Activated naive CD4-positive, alpha-beta T cell treated with anti-CD3 and anti-CD28 coated beads, Interleukin-2, amount 10 ng/mL, durations not matched to agents 7 days and 5 days (primary cell): ENCODE data around the gene CHTF18.

Source experiments
- CTCF ChIA-PET: fragments of 350-600 bp; sonication (Branson Sonifier 250); formaldehyde crosslinking; loops from one replicate; lab custom pipeline; 2021; ENCODE audit warnings: antibody characterized with exemption; lab: Charles Lee
- DNase-seq: peaks from one replicate; pipeline ENCODE4 v3.0.0-alpha.2; 2020
- H3K27ac Mint-ChIP-seq: one replicate; pipeline ENCODE4 v1.8.0; 2021; ENCODE audit warnings: mild to moderate bottlenecking, moderate library complexity, mixed read lengths
- H3K27me3 Mint-ChIP-seq: one replicate; pipeline ENCODE4 v1.8.0; 2021; ENCODE audit warnings: mild to moderate bottlenecking, mixed read lengths
- H3K36me3 Mint-ChIP-seq: one replicate; pipeline ENCODE4 v1.8.0; 2021; ENCODE audit warnings: mixed read lengths
- H3K4me1 Mint-ChIP-seq: one replicate; pipeline ENCODE4 v1.8.0; 2021; ENCODE audit warnings: mixed read lengths
- H3K4me3 Mint-ChIP-seq: one replicate; pipeline ENCODE4 v1.8.0; 2021; ENCODE audit warnings: mild to moderate bottlenecking, moderate library complexity, mixed read lengths
- H3K9me3 Mint-ChIP-seq: one replicate; pipeline ENCODE4 v1.8.0; 2021; ENCODE audit warnings: mixed read lengths

CHTF18 gene

GRCh38 chr16:839643-840408 lies 51.4 kb downstream of the CHTF18 start:
- CTCF ChIA-PET, result no interaction called here
- Mint-ChIP-seq H3K4me1 (no peaks in the 10 kb centered on the region), H3K36me3 (no peaks in the 10 kb centered on the region), H3K27me3 (no peaks in the 10 kb centered on the region), H3K27ac (no peak overlapping the region), H3K4me3 (no peak overlapping the region), H3K9me3 (peaks cover 20% of the 10 kb centered on the region)
- no peak for DNase-seq

- Mint-ChIP-seq H3K4me3 (no peak overlapping the region), H3K27ac (no peak overlapping the region), H3K9me3 (peaks cover 16% of the 10 kb centered on the region), H3K36me3 (no peaks in the 10 kb centered on the region), H3K27me3 (no peaks in the 10 kb centered on the region), H3K4me1 (no peaks in the 10 kb centered on the region)
- CTCF ChIA-PET, result no interaction called here
- DNase-seq, result no peak
Observed at GRCh38 chr16:840561-841454, 52.4 kb downstream of the CHTF18 start.

DNA sequence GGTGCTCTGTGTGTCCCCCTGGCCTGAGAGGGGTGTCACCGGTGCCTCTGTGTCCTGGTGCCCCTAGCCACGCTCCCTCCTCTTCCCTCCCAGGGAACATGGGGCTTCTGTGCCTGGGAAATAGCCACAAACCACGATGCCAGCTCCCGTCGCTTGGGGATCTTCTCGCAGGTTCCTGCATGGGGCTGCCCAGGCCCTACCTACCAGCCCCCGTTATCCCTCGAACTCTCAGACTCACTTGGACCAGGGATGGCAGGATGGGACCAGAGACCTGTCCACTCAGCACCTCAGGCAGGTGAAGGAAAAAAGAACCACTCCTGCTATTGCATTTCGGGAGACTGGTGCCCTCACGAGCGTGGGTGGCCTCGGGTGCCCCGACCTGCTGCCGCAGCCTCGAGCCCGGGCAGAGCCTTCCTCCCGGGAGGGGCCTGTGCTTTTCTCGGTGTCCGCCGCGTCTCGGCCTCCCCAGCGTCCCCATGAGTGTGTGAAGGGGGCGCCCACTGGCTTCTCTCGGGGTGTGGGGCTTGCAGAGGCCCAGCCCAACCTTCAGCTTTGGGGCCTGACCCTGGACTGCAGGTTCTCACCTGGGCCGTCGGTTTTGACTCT lies 53.1 kb downstream of the CHTF18 start:
- H3K9me3 Mint-ChIP-seq, result peaks cover 13% of the 10 kb centered on the region
- H3K27ac Mint-ChIP-seq, result no peak overlapping the region
- no peak for DNase-seq
- H3K4me3 Mint-ChIP-seq, result no peak overlapping the region
- CTCF ChIA-PET, result no interaction called here
- no peaks in the 10 kb centered on the region for H3K4me1 Mint-ChIP-seq
- H3K27me3 Mint-ChIP-seq, result no peaks in the 10 kb centered on the region
- H3K36me3 Mint-ChIP-seq, result no peaks in the 10 kb centered on the region

DNA sequence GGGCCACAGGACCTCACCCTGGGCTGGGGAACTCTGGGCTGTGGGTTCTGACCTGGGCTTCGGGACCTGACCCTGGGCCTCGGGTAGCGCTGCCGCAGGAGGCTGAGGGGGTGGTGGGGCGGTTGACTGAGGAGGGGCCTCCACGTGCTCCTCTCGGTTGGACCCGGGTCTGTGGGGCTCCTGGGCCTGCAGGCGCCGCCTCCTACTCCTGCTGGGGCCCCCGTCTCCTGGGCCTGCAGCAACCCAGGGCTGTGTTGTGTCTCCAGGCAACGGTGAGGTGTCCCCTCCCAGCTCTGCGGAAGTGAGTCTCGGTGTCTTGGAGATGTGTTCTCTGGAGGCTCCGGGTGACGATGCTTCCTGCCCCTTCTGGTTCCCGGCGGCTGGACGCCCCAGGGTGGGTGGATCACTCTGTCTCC lies 53.6 kb downstream of the CHTF18 start:
- Mint-ChIP-seq H3K27ac (no peak overlapping the region), H3K4me3 (no peak overlapping the region)

DNA sequence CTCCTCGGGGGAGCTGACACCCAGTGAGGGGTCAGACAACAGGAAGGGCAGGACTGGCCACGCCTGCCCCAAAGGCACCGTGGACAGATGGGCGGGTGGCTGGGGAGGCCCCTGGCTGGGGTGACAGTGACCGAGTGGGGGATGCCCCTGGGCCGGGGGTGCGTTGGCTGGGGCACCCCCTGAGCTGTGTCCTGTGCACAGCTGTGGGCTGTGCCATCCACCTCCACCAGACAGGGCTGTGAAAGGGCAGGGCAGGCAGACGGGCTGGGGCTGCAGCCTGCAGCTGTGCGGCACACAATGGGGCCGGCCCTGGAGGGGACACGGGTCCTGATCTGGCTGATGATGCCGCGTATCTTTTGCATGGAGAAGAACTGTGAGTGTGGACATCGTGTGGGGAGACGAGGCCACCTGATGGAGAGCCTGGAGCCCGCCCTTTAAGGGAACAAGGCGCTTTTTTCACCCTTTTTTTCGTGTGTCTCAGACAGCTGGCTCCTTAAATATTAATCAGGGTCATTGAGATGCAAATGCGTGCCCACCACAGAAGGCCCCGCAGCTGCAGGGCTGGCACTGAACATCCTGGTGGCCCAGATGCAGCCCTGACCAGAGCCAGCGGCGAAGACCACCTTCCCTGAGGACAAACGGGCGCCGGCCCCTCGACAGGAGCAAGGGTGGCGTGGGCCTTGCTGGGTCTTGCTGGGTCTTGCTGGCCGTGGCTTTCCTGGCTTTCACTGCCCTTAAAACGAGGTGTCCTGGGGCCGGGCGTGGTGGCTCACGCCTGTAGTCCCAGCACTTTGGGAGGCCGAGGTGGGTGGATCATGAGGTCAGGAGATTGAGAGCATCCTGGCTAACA lies 54.5 kb downstream of the CHTF18 start:
- CTCF ChIA-PET, result no interaction called here
- Mint-ChIP-seq H3K36me3 (no peaks in the 10 kb centered on the region), H3K4me3 (no peak overlapping the region), H3K9me3 (peaks cover 12% of the 10 kb centered on the region), H3K4me1 (no peaks in the 10 kb centered on the region), H3K27me3 (no peaks in the 10 kb centered on the region), H3K27ac (no peak overlapping the region)
- no peak for DNase-seq

More for the DNA sequence above, 53.6 kb downstream of the CHTF18 start:
- H3K36me3 Mint-ChIP-seq, result no peaks in the 10 kb centered on the region
- CTCF ChIA-PET, result no interaction called here
- DNase-seq, result no peak
- H3K9me3 Mint-ChIP-seq, result peaks cover 10% of the 10 kb centered on the region
- H3K27me3 Mint-ChIP-seq, result no peaks in the 10 kb centered on the region
- no peaks in the 10 kb centered on the region for H3K4me1 Mint-ChIP-seq

GRCh38 chr16:843771-844170 lies 55.4 kb downstream of the CHTF18 start:
- Mint-ChIP-seq H3K4me1 (no peaks in the 10 kb centered on the region), H3K9me3 (peaks cover 10% of the 10 kb centered on the region), H3K27me3 (no peaks in the 10 kb centered on the region), H3K36me3 (no peaks in the 10 kb centered on the region), H3K4me3 (no peak overlapping the region), H3K27ac (no peak overlapping the region)
- CTCF ChIA-PET, result no interaction called here
- DNase-seq, result no peak

DNA sequence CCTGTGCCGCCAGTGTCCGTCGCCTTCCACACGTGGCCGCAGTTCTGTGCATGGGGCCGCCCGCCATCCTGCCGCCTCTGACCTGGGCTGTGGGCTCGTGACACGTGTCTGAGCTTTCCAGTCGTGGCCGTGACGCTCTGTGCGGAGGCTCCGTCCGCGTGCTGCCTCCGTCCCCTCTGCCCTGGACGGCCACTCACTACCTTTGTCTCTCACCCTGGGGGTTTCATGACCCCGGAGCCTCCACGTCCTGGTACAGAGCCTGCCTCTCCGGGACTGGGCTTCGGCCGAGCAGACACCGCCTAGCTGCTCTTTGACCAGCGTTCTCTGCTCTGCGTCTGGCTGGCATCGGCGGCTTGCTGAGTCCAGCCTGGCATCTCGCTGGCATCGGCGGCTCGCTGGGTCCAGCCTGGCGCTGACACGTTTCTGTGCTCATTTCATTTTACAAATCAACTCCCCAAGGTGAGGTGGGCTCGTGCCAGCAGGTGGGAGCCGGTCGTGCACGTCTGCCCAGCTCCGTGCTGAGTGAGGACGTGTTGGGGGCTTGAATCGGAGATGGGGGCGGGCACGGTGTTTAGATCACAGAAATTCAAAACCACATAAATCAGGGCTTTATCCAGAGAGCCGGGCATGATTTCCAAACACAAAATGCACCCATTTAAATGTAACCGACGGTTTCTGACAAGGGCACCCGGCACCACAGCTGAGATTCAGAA lies 56.4 kb downstream of the CHTF18 start:
- CTCF ChIA-PET, result no interaction called here
- Mint-ChIP-seq H3K36me3 (peaks cover under 1% of the 10 kb centered on the region), H3K9me3 (peaks cover 18% of the 10 kb centered on the region), H3K4me1 (no peaks in the 10 kb centered on the region), H3K27ac (no peak overlapping the region), H3K4me3 (no peak overlapping the region), H3K27me3 (no peaks in the 10 kb centered on the region)
- no peak for DNase-seq

- peaks cover 23% of the 10 kb centered on the region for H3K9me3 Mint-ChIP-seq
- CTCF ChIA-PET, result no interaction called here
- no peak overlapping the region for H3K27ac Mint-ChIP-seq
- no peak overlapping the region for H3K4me3 Mint-ChIP-seq
- no peaks in the 10 kb centered on the region for H3K4me1 Mint-ChIP-seq
- peaks cover 3% of the 10 kb centered on the region for H3K27me3 Mint-ChIP-seq
- DNase-seq, result no peak
- peaks cover 6% of the 10 kb centered on the region for H3K36me3 Mint-ChIP-seq
Observed at GRCh38 chr16:845351-845745, 56.9 kb downstream of the CHTF18 start.

DNA sequence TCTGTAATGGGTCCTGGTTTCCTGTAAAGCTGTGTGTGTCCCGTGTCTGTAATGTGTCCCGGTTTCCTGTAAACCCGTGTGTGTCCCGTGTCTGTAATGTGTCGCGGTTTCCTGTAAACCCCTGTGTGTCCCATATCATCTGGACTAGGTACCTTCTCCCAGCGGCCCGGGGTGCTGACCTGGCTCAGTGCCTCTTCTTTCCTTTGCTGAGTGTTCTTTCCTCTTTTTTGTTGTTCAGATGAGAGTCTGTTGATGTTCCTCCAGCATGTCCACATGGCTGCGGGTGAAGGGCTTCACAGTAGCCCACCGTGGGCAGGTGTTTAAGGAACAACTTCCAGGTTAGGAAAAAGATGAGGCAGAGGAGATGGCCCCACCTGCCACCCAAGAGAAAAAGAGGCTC lies 58.7 kb downstream of the CHTF18 start:
- DNase-seq, result no peak
- Mint-ChIP-seq H3K4me3 (no peak overlapping the region), H3K36me3 (peaks cover 9% of the 10 kb centered on the region)

More for the DNA sequence above, 58.7 kb downstream of the CHTF18 start:
- CTCF ChIA-PET, result no interaction called here
- peaks cover 30% of the 10 kb centered on the region for H3K9me3 Mint-ChIP-seq
- no peak overlapping the region for H3K27ac Mint-ChIP-seq
- H3K4me1 Mint-ChIP-seq, result no peaks in the 10 kb centered on the region
- peaks cover 4% of the 10 kb centered on the region for H3K27me3 Mint-ChIP-seq
